GM12872 (cell line): ENCODE data around the gene CX3CL1.

Experiments
- CTCF ChIP-seq: IDR thresholded peaks from 3 replicates; pipeline ENCODE4 v1.5.1; 2011; ENCODE audit warnings: low read depth, mild to moderate bottlenecking, low read length, moderate library complexity; ENCODE audit not compliant: insufficient read depth

Gene CX3CL1

DNA sequence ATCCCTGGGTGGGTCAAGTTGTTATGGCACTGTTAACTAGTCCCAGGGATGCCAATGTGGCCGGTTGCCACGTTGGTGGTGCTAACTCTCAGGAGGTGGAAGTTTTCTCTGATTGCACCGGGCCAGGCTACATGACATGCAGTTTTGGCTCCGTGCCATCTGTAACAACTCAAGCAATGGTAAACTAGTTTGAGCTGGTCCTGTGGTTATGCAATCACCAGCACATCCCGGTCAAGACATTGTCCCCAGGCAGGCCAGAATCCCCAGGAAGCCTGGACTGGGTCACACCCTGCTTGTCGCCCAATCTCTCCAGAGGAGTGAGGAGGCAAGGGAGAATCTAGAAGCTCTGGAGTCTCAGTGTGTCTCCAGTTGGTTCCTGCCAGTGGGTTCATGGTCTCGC, 22.2 kb downstream of the CX3CL1 start:
- no peak for TF ChIP-seq CTCF

DNA sequence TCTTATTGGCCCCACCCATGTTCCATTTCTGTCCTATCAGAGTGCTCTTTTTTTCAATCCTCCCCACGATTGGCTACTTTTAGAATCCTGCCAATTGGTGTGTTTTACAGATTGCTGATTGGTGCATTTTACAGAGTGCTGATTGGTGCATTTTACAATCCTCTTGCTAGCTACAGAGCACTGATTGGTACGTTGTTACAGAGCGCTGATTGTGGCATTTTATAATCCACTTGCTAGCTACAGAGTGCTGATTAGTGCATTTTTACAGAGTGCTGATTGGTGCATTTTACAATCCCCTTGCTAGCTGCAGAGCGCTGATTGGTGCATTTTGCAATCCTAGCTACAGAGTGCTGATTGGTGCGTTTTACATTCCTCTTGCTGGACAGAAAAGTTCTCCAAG, 22.7 kb downstream of the CX3CL1 start:
- no peak for TF ChIP-seq CTCF

- TF ChIP-seq CTCF, result no peak
Observed at GRCh38 chr16:57396786-57397185, 24.5 kb downstream of the CX3CL1 start.

GRCh38 chr16:57401943-57402640, 29.8 kb downstream of the CX3CL1 start:
- no peak for TF ChIP-seq CTCF

GRCh38 chr16:57403965-57404817, 31.9 kb downstream of the CX3CL1 start, which contains the start of gene CCL17:
CCL17 (plus strand) TSS chr16:57404767; CDS start chr16:57413933, 9,166 bp downstream.
- TF ChIP-seq CTCF, result no peak

- no peak for TF ChIP-seq CTCF
Observed at GRCh38 chr16:57405097-57405496, 32.8 kb downstream of the CX3CL1 start.

DNA sequence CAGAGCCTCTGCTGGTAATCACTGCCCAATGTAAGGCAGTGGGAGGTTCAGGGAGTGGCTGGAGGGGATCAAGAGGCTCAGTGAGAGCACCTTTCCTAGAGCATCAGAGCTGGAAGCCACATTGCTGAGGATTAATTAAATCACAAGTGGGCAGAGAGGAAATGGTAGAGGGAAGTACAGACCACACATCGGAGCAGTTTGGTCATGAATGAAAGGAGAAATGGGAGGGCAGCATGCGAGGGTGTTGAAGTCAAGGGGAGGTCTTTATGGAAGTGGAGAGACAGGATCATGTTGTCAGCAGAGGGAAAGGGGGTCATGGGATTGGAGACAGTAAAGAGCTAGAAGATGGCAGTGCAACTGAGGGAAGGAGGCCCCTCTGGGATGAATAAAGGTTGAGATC, 34.6 kb downstream of the CX3CL1 start:
- no peak for TF ChIP-seq CTCF
